OCI-LY1 (cell line): ENCODE results near the gene COPS7A.

Experiments
- H2AFZ ChIP-seq: fragments of 200-600 bp; sonication (generic), shearing (Covaris generic); 2 replicates; pipeline ENCODE4 v1.6.0; 2014; ENCODE audit warnings: antibody characterized with exemption, mild to moderate bottlenecking, low read length
- H3F3A ChIP-seq: fragments of 200-600 bp; sonication (generic), shearing (Covaris generic); 2 replicates; pipeline ENCODE4 v1.6.0; 2014; ENCODE audit warnings: mild to moderate bottlenecking, antibody characterized with exemption, low read length, moderate library complexity; ENCODE audit not compliant: insufficient read depth
- H3K27ac ChIP-seq: fragments of 200-600 bp; sonication (generic); 2 replicates; pipeline ENCODE4 v1.5.1; 2014; ENCODE audit warnings: low read length, mixed run types, mild to moderate bottlenecking, low read depth; ENCODE audit not compliant: poor library complexity, severe bottlenecking
- H3K27me3 ChIP-seq: fragments of 200-600 bp; sonication (generic); 2 replicates; pipeline ENCODE4 v1.6.0; 2014; ENCODE audit warnings: antibody characterized with exemption, mild to moderate bottlenecking, low read length, moderate library complexity; ENCODE audit not compliant: insufficient read depth
- H3K36me3 ChIP-seq: fragments of 200-600 bp; sonication (generic); 2 replicates; pipeline ENCODE4 v1.6.1; 2014; ENCODE audit warnings: mild to moderate bottlenecking, antibody characterized with exemption, low read length, moderate library complexity, mixed read lengths; ENCODE audit not compliant: insufficient read depth
- H3K4me1 ChIP-seq: fragments of 200-600 bp; sonication (generic); 2 replicates; pipeline ENCODE4 v1.5.1; 2014; ENCODE audit warnings: mild to moderate bottlenecking, low read length, moderate library complexity; ENCODE audit not compliant: insufficient read depth, severe bottlenecking
- H3K4me2 ChIP-seq: fragments of 200-600 bp; sonication (generic), shearing (Covaris generic); 2 replicates; pipeline ENCODE4 v1.6.1; 2014; ENCODE audit warnings: low read length
- H3K4me3 ChIP-seq: fragments of 200-600 bp; sonication (generic); 2 replicates; pipeline ENCODE4 v1.5.1; 2014; ENCODE audit warnings: low read length, low read depth, mild to moderate bottlenecking, mixed read lengths; ENCODE audit not compliant: poor library complexity, severe bottlenecking
- H3K79me2 ChIP-seq: fragments of 200-600 bp; shearing (Covaris generic); 2 replicates; pipeline ENCODE4 v1.6.1; 2016; ENCODE audit warnings: mixed run types, low read length, mixed read lengths; ENCODE audit not compliant: insufficient read depth
- H3K9ac ChIP-seq: fragments of 200-600 bp; sonication (generic), shearing (Covaris generic); 2 replicates; pipeline ENCODE4 v1.6.1; 2014; ENCODE audit warnings: mild to moderate bottlenecking, low read length, mixed read lengths
- H3K9me2 ChIP-seq: fragments of 200-600 bp; sonication (generic), shearing (Covaris generic); 2 replicates; pipeline ENCODE4 v1.6.1; 2014; ENCODE audit warnings: low read depth, mild to moderate bottlenecking, low read length, mixed read lengths
- H3K9me3 ChIP-seq: fragments of 200-600 bp; shearing (Covaris generic); 2 replicates; pipeline ENCODE4 v1.6.1; 2014; ENCODE audit warnings: low read length, mixed read lengths
- H4K20me1 ChIP-seq: fragments of 200-600 bp; sonication (generic), shearing (Covaris generic); 2 replicates; pipeline ENCODE4 v1.6.0; 2016; ENCODE audit warnings: mild to moderate bottlenecking, low read length; ENCODE audit not compliant: insufficient read depth
- CTCF ChIP-seq: fragments of 200-600 bp; sonication (generic), shearing (Covaris generic); IDR thresholded peaks from 2 replicates; pipeline ENCODE4 v1.5.1; 2017; ENCODE audit warnings: mild to moderate bottlenecking, antibody characterized with exemption, low read length, moderate library complexity, mixed read lengths
- EZH2 ChIP-seq: fragments of 200-600 bp; sonication (generic), shearing (Covaris generic); IDR thresholded peaks from 2 replicates; pipeline ENCODE4 v1.8.0; 2017; ENCODE audit warnings: borderline replicate concordance, mixed run types, mild to moderate bottlenecking, antibody characterized with exemption, low read length, moderate library complexity, mixed read lengths

Gene COPS7A

GRCh38 chr12:6757028-6757690, 33.3 kb downstream of the COPS7A start:
- no peak for TF ChIP-seq CTCF
- no peak for TF ChIP-seq EZH2
- Histone ChIP-seq H2AFZ (no peak overlapping the region), H3K9me2 (no peaks in the 10 kb centered on the region), H3K4me1 (peaks cover 9% of the 10 kb centered on the region), H3F3A (no peaks in the 10 kb centered on the region), H3K36me3 (no peaks in the 10 kb centered on the region), H3K27me3 (0 out of 2 replicates have a peak, but pooled peaks cover 5% of the 10 kb centered on the region), H3K9ac (no peak overlapping the region), H3K9me3 (no peaks in the 10 kb centered on the region), H3K4me3 (no peak overlapping the region), H3K27ac (no peak overlapping the region), H3K79me2 (no peaks in the 10 kb centered on the region), H4K20me1 (no peaks in the 10 kb centered on the region), H3K4me2 (no peak overlapping the region)

GRCh38 chr12:6758506-6759095, 34.8 kb downstream of the COPS7A start:
- Histone ChIP-seq H2AFZ (no peak overlapping the region), H3K79me2 (no peaks in the 10 kb centered on the region), H3K9me2 (no peaks in the 10 kb centered on the region), H3K27me3 (0 out of 2 replicates have a peak, but pooled peaks cover 5% of the 10 kb centered on the region), H3F3A (no peaks in the 10 kb centered on the region), H4K20me1 (no peaks in the 10 kb centered on the region), H3K9ac (no peak overlapping the region), H3K27ac (no peak overlapping the region), H3K9me3 (no peaks in the 10 kb centered on the region), H3K4me3 (no peak overlapping the region), H3K4me2 (no peak overlapping the region), H3K36me3 (no peaks in the 10 kb centered on the region), H3K4me1 (peaks cover 5% of the 10 kb centered on the region)
- TF ChIP-seq EZH2 (no peak), CTCF (no peak)

GRCh38 chr12:6759741-6760140, 35.9 kb downstream of the COPS7A start:
- Histone ChIP-seq H3K4me1 (peaks cover 14% of the 10 kb centered on the region), H3K9ac (no peak overlapping the region), H3K36me3 (no peaks in the 10 kb centered on the region), H3K79me2 (no peaks in the 10 kb centered on the region), H3K9me3 (no peaks in the 10 kb centered on the region), H3K4me3 (no peak overlapping the region), H3K27me3 (0 out of 2 replicates have a peak, but pooled peaks cover 5% of the 10 kb centered on the region), H4K20me1 (no peaks in the 10 kb centered on the region), H3K4me2 (no peak overlapping the region), H2AFZ (no peak overlapping the region), H3K27ac (no peak overlapping the region), H3F3A (no peaks in the 10 kb centered on the region), H3K9me2 (no peaks in the 10 kb centered on the region)
- TF ChIP-seq EZH2, result no peak
- TF ChIP-seq CTCF, result no peak
